HepG2 (cell line): ENCODE results near the gene NCS1. TPM values are rescaled to one million over a fixed set of nuclear protein-coding genes. Genes with fewer than 3 reads are reported as not detected.

Experiments used
- ATAC-seq: fragments of 200-7000 bp; cut with Tn5 transposase; 3 replicates; pipeline ENCODE4 v1.9.1; 2020; ENCODE audit warnings: mild to moderate bottlenecking, moderate library complexity
- BruUV-seq: library from RNA; stranded (reverse); fragments of 400-500 nt; replicated peaks from 2 replicates; lab custom pipeline; 2021; lab: Mats Ljungman, UMichigan
- CTCF ChIA-PET: fragments of 300-600 bp; formaldehyde crosslinking; extraction: SDS; loops from one replicate; lab custom pipeline; 2021; ENCODE audit warnings: low total read pairs, inconsistent platforms, low intra/inter-chr PET ratio; lab: Yijun Ruan, JAX
- POLR2A ChIA-PET: fragments of 350-600 bp; sonication (Branson Sonifier 250); formaldehyde crosslinking; loops from one replicate; lab custom pipeline; 2020; ENCODE audit warnings: antibody characterized with exemption, inconsistent platforms; lab: Yijun Ruan, JAX
- DNase-seq: peaks from one replicate; pipeline ENCODE4 v3.0.0-alpha.2; 2015; ENCODE audit warnings: low spot score
- FAIRE-seq: peaks from 3 replicates; lab custom pipeline; 2011; peaks lifted over from hg19 to GRCh38; lab: Jason Lieb, UNC
- H2AFZ ChIP-seq: one replicate; pipeline ENCODE4 v1.6.1; 2011; ENCODE audit warnings: low read length, inconsistent platforms
- H3K27ac ChIP-seq: fragments of 300-600 bp; 3 replicates; pipeline ENCODE4 v1.8.0; 2011; ENCODE audit warnings: mixed run types, mild to moderate bottlenecking, mixed read lengths, low read length, inconsistent platforms; ENCODE audit not compliant: insufficient read depth; ENCODE audit errors: extremely low read length
- H3K27me3 ChIP-seq, 2 experiments: fragments of 200-600 bp in 1 of 2; 2 replicates in 1 of 2; 3 replicates in 1 of 2; pipeline versions ENCODE4 v1.6.0 to v1.8.0; 2011; ENCODE audit warnings: low read length in 2 of 2, mild to moderate bottlenecking in 2 of 2, moderate library complexity in 2 of 2, inconsistent platforms in 1 of 2; ENCODE audit not compliant: insufficient read depth in 2 of 2, control insufficient read depth in 1 of 2
- H3K36me3 ChIP-seq, 2 experiments: fragments of 200-600 bp in 1 of 2; replicated peaks in 1 of 2; 2 replicates in 1 of 2; 3 replicates in 1 of 2; pipeline versions ENCODE4 v1.5.1 to v1.8.0; 2011; ENCODE audit warnings: low read length in 2 of 2, inconsistent platforms in 1 of 2; ENCODE audit not compliant: insufficient read depth in 2 of 2, control insufficient read depth in 1 of 2
- H3K4me1 ChIP-seq: 2 replicates; pipeline ENCODE4 v1.5.1; 2012; ENCODE audit warnings: low read length, inconsistent platforms; ENCODE audit not compliant: insufficient read depth
- H3K4me2 ChIP-seq: 2 replicates; pipeline ENCODE4 v1.6.0; 2011; ENCODE audit warnings: low read depth, low read length, inconsistent platforms
- H3K4me3 ChIP-seq, 3 experiments: fragments of 200-600 bp in 1 of 3; sonication (generic), shearing (Covaris generic) in 1 of 3; replicated peaks in 1 of 3; 2 replicates each; pipeline ENCODE4 v1.5.1; 2011 to 2016; ENCODE audit warnings: low read length in 3 of 3, inconsistent platforms in 2 of 3, low read depth in 2 of 3, mild to moderate bottlenecking in 2 of 3, control low read depth in 1 of 3, mixed read lengths in 1 of 3; ENCODE audit not compliant: insufficient read depth in 1 of 3
- H3K79me2 ChIP-seq: one replicate; pipeline ENCODE4 v1.6.1; 2011; ENCODE audit warnings: low read length, inconsistent platforms; ENCODE audit not compliant: insufficient read depth
- H3K9ac ChIP-seq: 2 replicates; pipeline ENCODE4 v1.6.0; 2011; ENCODE audit warnings: mild to moderate bottlenecking, low read depth, low read length, inconsistent platforms; ENCODE audit not compliant: insufficient read depth
- H3K9me3 ChIP-seq: 2 replicates; pipeline ENCODE4 v1.5.1; 2012; ENCODE audit warnings: mild to moderate bottlenecking, low read length
- H4K20me1 ChIP-seq: 2 replicates; pipeline ENCODE4 v1.6.0; 2011; ENCODE audit warnings: inconsistent platforms, mild to moderate bottlenecking, low read length, moderate library complexity; ENCODE audit not compliant: insufficient read depth
- BHLHE40 ChIP-seq: IDR thresholded peaks from 2 replicates; pipeline ENCODE4 v1.6.1; 2011; ENCODE audit warnings: low read length, improper control_type of control experiment
- FOXJ3 ChIP-seq: sonication (generic); formaldehyde crosslinking; IDR thresholded peaks from 2 replicates; pipeline ENCODE4 v1.4.0; 2020; ENCODE audit warnings: missing genetic modification reagents, mild to moderate bottlenecking, borderline replicate concordance
- HINFP ChIP-seq: sonication (generic); formaldehyde crosslinking; IDR thresholded peaks from 2 replicates; pipeline ENCODE4 v1.4.0; 2020; ENCODE audit warnings: low read depth, mild to moderate bottlenecking, missing genetic modification reagents
- MAFG ChIP-seq: sonication (generic); formaldehyde crosslinking; IDR thresholded peaks from 2 replicates; pipeline ENCODE4 v1.5.1; 2020; ENCODE audit warnings: mild to moderate bottlenecking, missing genetic modification reagents
- MAFK ChIP-seq, 2 experiments: IDR thresholded peaks in 1 of 2; conservative IDR thresholded peaks in 1 of 2; 2 replicates each; pipeline ENCODE4 v1.6.1; 2011; ENCODE audit warnings: improper control_type of control experiment in 2 of 2, low read length in 2 of 2
- MTA1 ChIP-seq: sonication (generic); formaldehyde crosslinking; IDR thresholded peaks from 2 replicates; pipeline ENCODE4 v1.4.0; 2020; ENCODE audit warnings: missing genetic modification reagents, mild to moderate bottlenecking, borderline replicate concordance
- NFKBIZ ChIP-seq: IDR thresholded peaks from 2 replicates; pipeline ENCODE4 v1.6.1; 2018; ENCODE audit warnings: missing genetic modification reagents, missing compliant biosample characterization
- ZKSCAN5 ChIP-seq: sonication (generic); formaldehyde crosslinking; IDR thresholded peaks from 2 replicates; pipeline ENCODE4 v1.5.1; 2020; ENCODE audit warnings: mild to moderate bottlenecking, missing genetic modification reagents
- ZNF280D ChIP-seq: sonication (generic); formaldehyde crosslinking; IDR thresholded peaks from 2 replicates; pipeline ENCODE4 v1.5.1; 2020; ENCODE audit warnings: mild to moderate bottlenecking, missing genetic modification reagents
- ZNF367 ChIP-seq: sonication (generic); formaldehyde crosslinking; IDR thresholded peaks from 2 replicates; pipeline ENCODE4 v1.4.0; 2020; ENCODE audit warnings: missing genetic modification reagents, borderline replicate concordance
- ZNF605 ChIP-seq: sonication (generic); formaldehyde crosslinking; IDR thresholded peaks from 2 replicates; pipeline ENCODE4 v1.8.0; 2022; ENCODE audit warnings: mild to moderate bottlenecking, missing genetic modification reagents
- ZNF7 ChIP-seq: IDR thresholded peaks from 2 replicates; pipeline ENCODE4 v1.6.1; 2016; ENCODE audit warnings: missing biosample characterization, missing genetic modification reagents
- ZNF800 ChIP-seq: sonication (generic); formaldehyde crosslinking; IDR thresholded peaks from 2 replicates; pipeline ENCODE4 v1.4.0; 2020; ENCODE audit warnings: missing genetic modification reagents
- WGBS: methylation state at CpG from one replicate; pipeline ENCODE4 v1.1.6; 2017; ENCODE audit warnings: low lambda C conversion rate; 5-methylcytosine and 5-hydroxymethylcytosine counted together
- in situ Hi-C: cut with HindIII; loops from 2 replicates; pipeline ENCODE4 v1.10.0; 2017; ENCODE audit warnings: low pct_unique_long_range_greater_than_20kb; ENCODE audit not compliant: extremely low pct_ligation_motif_present
- intact Hi-C: fragments of 100-400 bp; cut with micrococcal nuclease; formaldehyde crosslinking; loops from one replicate; pipeline ENCODE4 v1.10.0; 2022; ENCODE audit not compliant: unreplicated experiment
- polyA plus RNA-seq, 8 experiments: library from polyadenylated mRNA; depleted of rRNA in 3 of 8; stranded (reverse) in 7 of 8; unstranded in 1 of 8; fragments of >200 nt; fragmentation: Illumina TruSeq in 4 of 8; extraction: Trizol in 4 of 8; gene quantifications; 2 replicates each; pipeline versions ENCODE4 v1.2.1 to v1.2.3, GENCODE V29; 2011 to 2016; ENCODE audit warnings: low read depth in 4 of 8, missing spikeins in 1 of 8, mixed read lengths in 1 of 8; ENCODE audit not compliant: insufficient read depth in 1 of 8
- total RNA-seq, 5 experiments: library from RNA; depleted of rRNA; stranded (reverse); fragments of >200 nt; fragmentation: Illumina TruSeq; extraction: Trizol; gene quantifications; 2 replicates each; pipeline ENCODE4 v1.2.3, GENCODE V29; 2016; ENCODE audit warnings: low read depth in 1 of 5

NCS1 gene
- total and polyA plus RNA-seq, 2 of the 13 experiments (the other 11 are each of a cell fraction or from before 2014, with no cell fraction given), result 4.7 to 6.1 TPM

- Histone ChIP-seq H4K20me1 (no peaks in the 10 kb centered on the region), H3K9ac (no peak overlapping the region), H3K27ac (no peak overlapping the region), H3K27me3 (peaks cover 0 to 2% of the 10 kb centered on the region in 2 experiments; a peak in 2 of 5 replicates), H3K79me2 (no peaks in the 10 kb centered on the region), H3K4me2 (peak overlapping the region; percentile 24; the same call in 1 of the 2 replicates), H3K4me1 (peaks cover 38% of the 10 kb centered on the region), H3K36me3 (no peaks in the 10 kb centered on the region), H3K4me3 (no peak overlapping the region), H2AFZ (peak overlapping the region; percentile 15), H3K9me3 (no peaks in the 10 kb centered on the region)
- 86% methylated on average over 2 of the region's 7 CpGs for WGBS
- no peak for TF ChIP-seq ZNF367 (CRISPR knock-in tag)
- TF ChIP-seq MAFK (conservative IDR thresholded peaks at IDR 0.05 in 1 of 2, IDR thresholded peaks at IDR 0.05 in 1 of 2; ENCODE audit: low read length in 2 of 2), result no peak
- TF ChIP-seq BHLHE40, result peak; percentile 60; the same call in 1 of the 2 replicates
- no peak for TF ChIP-seq MAFG (CRISPR knock-in tag)
- no peak for TF ChIP-seq ZNF605
- TF ChIP-seq HINFP (CRISPR knock-in tag), result no peak
- no peak for TF ChIP-seq ZKSCAN5 (CRISPR knock-in tag)
- ChIA-PET POLR2A (no interaction called here), CTCF (interaction anchor here (1.8 kb wide), 1 partner anchor 79 kb away, joined by 7 read pairs; no protein-coding TSS in a partner anchor)
- no TSS peak for BruUV-seq
- in situ Hi-C loops (no loop called here), intact Hi-C loops (loop anchor here (2.0 kb wide), 1 partner anchor 86 kb away; no protein-coding TSS in a partner anchor)
- ATAC-seq (no peak), DNase-seq (no peak), FAIRE-seq (no peak)
Measured at GRCh38 chr9:130157079-130157478, 15.1 kb upstream of the NCS1 start.

DNA sequence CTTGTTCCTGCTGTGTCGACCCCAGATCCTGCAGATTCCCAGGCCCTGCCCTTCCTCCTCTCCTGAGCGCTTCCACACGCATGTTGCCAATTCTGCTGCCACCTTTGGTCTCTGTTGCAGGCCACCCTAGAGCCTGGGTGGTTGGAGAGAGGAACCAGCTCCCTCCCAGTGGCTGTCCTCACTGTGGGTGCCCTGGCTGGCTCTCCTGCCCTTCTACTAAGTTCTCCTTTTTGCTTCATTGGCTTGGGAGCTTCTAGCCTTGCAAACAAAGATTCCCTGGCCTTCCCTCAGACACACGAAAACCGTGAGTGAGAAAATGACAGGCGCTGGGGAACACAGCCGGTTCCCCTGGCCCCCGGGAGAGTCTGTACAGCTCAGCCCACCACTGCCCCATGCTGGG, 14.2 kb upstream of the NCS1 start:
- intact Hi-C loops (no loop called here), in situ Hi-C loops (no loop called here)
- Histone ChIP-seq H3K36me3 (no peaks in the 10 kb centered on the region), H2AFZ (peak overlapping the region; percentile 17), H3K79me2 (no peaks in the 10 kb centered on the region), H3K9ac (no peak overlapping the region), H3K27ac (no peak overlapping the region), H3K4me2 (peak overlapping the region; percentile 70; the same call in 1 of the 2 replicates), H3K4me1 (peaks cover 38% of the 10 kb centered on the region), H3K4me3 (no peak overlapping the region), H3K9me3 (no peaks in the 10 kb centered on the region), H4K20me1 (no peaks in the 10 kb centered on the region), H3K27me3 (peaks cover 0 to 2% of the 10 kb centered on the region in 2 experiments; a peak in 2 of 5 replicates)
- DNase-seq, result no peak
- CTCF ChIA-PET, result no interaction called here
- BruUV-seq, result no TSS peak
- POLR2A ChIA-PET, result no interaction called here
- WGBS, result 7% methylated on average over 5 of the region's 8 CpGs
- FAIRE-seq, result no peak
- ATAC-seq, result peak; percentile 33
- TF ChIP-seq MTA1 (no peak), ZNF800 (CRISPR knock-in tag) (no peak), FOXJ3 (CRISPR knock-in tag) (no peak), ZNF280D (no peak), NFKBIZ (no peak), ZNF7 (CRISPR knock-in tag) (no peak)
